CD14-positive monocyte (primary cell): ENCODE results near the gene WNT10A. TPM values are rescaled to one million over a fixed set of nuclear protein-coding genes. Genes with fewer than 3 reads are reported as not detected.

ENCODE experiments used
- DNase-seq, 3 donors: peaks; one replicate each; pipeline ENCODE4 v3.0.0-alpha.2; 2011 to 2022
- H2AFZ ChIP-seq: 2 replicates; pipeline ENCODE4 v1.6.0; 2012; ENCODE audit warnings: mild to moderate bottlenecking, low read depth, low read length, inconsistent platforms; ENCODE audit not compliant: insufficient read depth, poor library complexity, severe bottlenecking
- H3K27ac ChIP-seq, 2 donors: 1 replicate in 1 of 2; 2 replicates in 1 of 2; pipeline ENCODE4 v1.5.1; 2012 to 2013; ENCODE audit warnings: low read length in 2 of 2, control low read depth in 1 of 2, inconsistent platforms in 1 of 2, low read depth in 1 of 2, mild to moderate bottlenecking in 1 of 2
- H3K27me3 ChIP-seq, 2 donors: one replicate each; pipeline versions ENCODE4 v1.6.0 to v1.6.1; 2011 to 2013; ENCODE audit warnings: low read length in 2 of 2; ENCODE audit not compliant: control insufficient read depth in 2 of 2, insufficient read depth in 2 of 2
- H3K36me3 ChIP-seq, 2 donors: replicated peaks in 1 of 2; 1 replicate in 1 of 2; 2 replicates in 1 of 2; pipeline versions ENCODE4 v1.5.1 to v1.6.1; 2012 to 2013; ENCODE audit warnings: low read length in 2 of 2, control low read depth in 1 of 2, inconsistent platforms in 1 of 2, mild to moderate bottlenecking in 1 of 2; ENCODE audit not compliant: insufficient read depth in 2 of 2, control insufficient read depth in 1 of 2
- H3K4me1 ChIP-seq, 2 donors: 1 replicate in 1 of 2; 2 replicates in 1 of 2; pipeline versions ENCODE4 v1.5.1 to v1.6.1; 2012 to 2013; ENCODE audit warnings: low read length in 2 of 2, control low read depth in 1 of 2, inconsistent platforms in 1 of 2, mild to moderate bottlenecking in 1 of 2, moderate library complexity in 1 of 2; ENCODE audit not compliant: insufficient read depth in 2 of 2, control insufficient read depth in 1 of 2
- H3K4me2 ChIP-seq: replicated peaks from 2 replicates; pipeline ENCODE3; 2012; ENCODE audit warnings: low read length, moderate library complexity, mild to moderate bottlenecking; ENCODE audit not compliant: poor library complexity, severe bottlenecking; ENCODE audit errors: extremely low read depth
- H3K4me3 ChIP-seq, 3 experiments: fragments of 200-600 bp in 1 of 3; sonication (generic) in 1 of 3; replicated peaks in 1 of 3; 1 replicate in 2 of 3; 2 replicates in 1 of 3; pipeline ENCODE4 v1.5.1; 2011 to 2013; ENCODE audit warnings: low read length in 3 of 3, mild to moderate bottlenecking in 3 of 3, control low read depth in 2 of 3, low read depth in 2 of 3, inconsistent platforms in 1 of 3, moderate library complexity in 1 of 3
- H3K79me2 ChIP-seq: 2 replicates; pipeline ENCODE4 v1.6.0; 2012; ENCODE audit warnings: mild to moderate bottlenecking, control low read depth, inconsistent platforms, low read length, moderate library complexity; ENCODE audit not compliant: insufficient read depth
- H3K9ac ChIP-seq: 2 replicates; pipeline ENCODE4 v1.6.0; 2017; ENCODE audit warnings: low read length, mild to moderate bottlenecking; ENCODE audit not compliant: insufficient read depth, poor library complexity, severe bottlenecking
- H3K9me3 ChIP-seq, 2 donors: replicated peaks in 1 of 2; 1 replicate in 1 of 2; 2 replicates in 1 of 2; pipeline versions ENCODE4 v1.5.1 to v1.6.1; 2012 to 2013; ENCODE audit warnings: low read length in 2 of 2, control low read depth in 1 of 2; ENCODE audit not compliant: control insufficient read depth in 1 of 2, insufficient read depth in 1 of 2
- H4K20me1 ChIP-seq: 2 replicates; pipeline ENCODE4 v1.6.0; 2012; ENCODE audit warnings: mild to moderate bottlenecking, low read length, control low read depth, moderate library complexity; ENCODE audit not compliant: insufficient read depth
- H3K27ac Mint-ChIP-seq, 7 donors: one replicate each; pipeline ENCODE4 v1.8.0; 2020; ENCODE audit warnings: mild to moderate bottlenecking in 7 of 7, mixed read lengths in 7 of 7, moderate library complexity in 6 of 7, inconsistent platforms in 2 of 7
- H3K27me3 Mint-ChIP-seq, 3 donors: one replicate each; pipeline ENCODE4 v1.8.0; 2021 to 2022; ENCODE audit warnings: low read depth in 3 of 3, mild to moderate bottlenecking in 3 of 3, mixed read lengths in 3 of 3, moderate library complexity in 3 of 3, inconsistent platforms in 1 of 3
- H3K36me3 Mint-ChIP-seq, 2 donors: one replicate each; pipeline ENCODE4 v1.8.0; 2020; ENCODE audit warnings: mixed read lengths in 2 of 2, inconsistent platforms in 1 of 2, mild to moderate bottlenecking in 1 of 2
- H3K4me1 Mint-ChIP-seq: one replicate; pipeline ENCODE4 v1.8.0; 2020; ENCODE audit warnings: mild to moderate bottlenecking, mixed read lengths
- H3K4me3 Mint-ChIP-seq, 2 donors: one replicate each; pipeline ENCODE4 v1.8.0; 2020; ENCODE audit warnings: mild to moderate bottlenecking in 2 of 2, mixed read lengths in 2 of 2, moderate library complexity in 1 of 2
- H3K9me3 Mint-ChIP-seq, 7 donors: one replicate each; pipeline ENCODE4 v1.8.0; 2020 to 2022; ENCODE audit warnings: mixed read lengths in 7 of 7, mild to moderate bottlenecking in 6 of 7, moderate library complexity in 6 of 7, inconsistent platforms in 2 of 7
- CTCF ChIP-seq: fragments of 200-600 bp; IDR thresholded peaks from one replicate; pipeline ENCODE4 v1.8.0; 2022; ENCODE audit warnings: antibody characterized with exemption, mild to moderate bottlenecking
- WGBS: methylation state at CpG from one replicate; pipeline ENCODE4 v1.1.5; 2013; ENCODE audit warnings: missing lambda C conversion rate; ENCODE audit not compliant: insufficient coverage; 5-methylcytosine and 5-hydroxymethylcytosine counted together
- intact Hi-C, 2 donors: fragments of 100-400 bp; cut with micrococcal nuclease; formaldehyde crosslinking; loops; one replicate each; pipeline versions ENCODE4 v1.15.0 to v1.15.1; 2023
- polyA plus RNA-seq, 3 donors: library from polyadenylated mRNA; depleted of rRNA in 1 of 3; unstranded in 2 of 3; stranded (reverse) in 1 of 3; fragments of 300-500 nt in 2 of 3; fragments of >200 nt in 1 of 3; fragmentation: Illumina TruSeq in 2 of 3; gene quantifications; 1 replicate in 2 of 3; 2 replicates in 1 of 3; pipeline ENCODE4 v1.2.3, GENCODE V29; 2012 to 2021

The WNT10A gene
- polyA plus RNA-seq, 3 donors, result 0.04 TPM; not detected in 2

GRCh38 chr2:218894151-218894879 is 13.7 kb downstream of the WNT10A start:
- Mint-ChIP-seq H3K9me3 (peaks cover 0 to 13% (median 2%) of the 10 kb centered on the region in 7 donors), H3K27me3 (peaks cover 82 to 94% (median 82%) of the 10 kb centered on the region in 3 donors), H3K4me3 (peak overlapping the region in 1 of 2 donors; percentile 86), H3K27ac (peak overlapping the region in 1 of 7 donors; percentile 32), H3K4me1 (peaks cover 26% of the 10 kb centered on the region), H3K36me3 (peaks cover 4 to 9% of the 10 kb centered on the region in 2 donors)
- Histone ChIP-seq H3K4me2 (no peak overlapping the region), H3K4me3 (no peak overlapping the region), H3K9me3 (peaks cover 0 to 44% of the 10 kb centered on the region in 2 donors), H3K27me3 (peaks cover 59 to 82% of the 10 kb centered on the region in 2 donors), H3K9ac (no peak overlapping the region), H4K20me1 (no peaks in the 10 kb centered on the region), H3K4me1 (peaks cover 9 to 34% of the 10 kb centered on the region in 2 donors), H2AFZ (no peak overlapping the region), H3K36me3 (no peaks in the 10 kb centered on the region), H3K79me2 (no peaks in the 10 kb centered on the region), H3K27ac (no peak overlapping the region)
- DNase-seq, result no peak
- no peak for TF ChIP-seq CTCF
- intact Hi-C loops, result no loop called here
- 89% methylated on average over 11 of the region's 12 CpGs for WGBS

GRCh38 chr2:218894880-218895157 is 14.2 kb downstream of the WNT10A start:
- WGBS, result no CpG with 5 or more reads among the region's 4 CpGs
- Histone ChIP-seq H3K79me2 (no peaks in the 10 kb centered on the region), H3K4me3 (no peak overlapping the region), H4K20me1 (no peaks in the 10 kb centered on the region), H3K9me3 (peaks cover 0 to 44% of the 10 kb centered on the region in 2 donors), H2AFZ (no peak overlapping the region), H3K4me1 (peaks cover 9 to 34% of the 10 kb centered on the region in 2 donors), H3K27me3 (peaks cover 64 to 87% of the 10 kb centered on the region in 2 donors), H3K4me2 (no peak overlapping the region), H3K36me3 (no peaks in the 10 kb centered on the region), H3K27ac (no peak overlapping the region), H3K9ac (no peak overlapping the region)
- Mint-ChIP-seq H3K4me3 (peak overlapping the region in 1 of 2 donors; percentile 70), H3K27ac (no peak overlapping the region), H3K36me3 (peaks cover 4 to 9% of the 10 kb centered on the region in 2 donors), H3K9me3 (peaks cover 0 to 13% (median 2%) of the 10 kb centered on the region in 7 donors), H3K27me3 (peaks cover 87 to 94% (median 87%) of the 10 kb centered on the region in 3 donors), H3K4me1 (peaks cover 26% of the 10 kb centered on the region)
- intact Hi-C loops, result no loop called here
- TF ChIP-seq CTCF, result no peak
- DNase-seq, result no peak
